HEK293T (cell line): Measurements from ENCODE around the gene FAS.

Experiments
- FOXK2 ChIP-seq: fragments of 450-650 bp; IDR thresholded peaks from 2 replicates; pipeline ENCODE4 v1.6.1; 2016; ENCODE audit warnings: mild to moderate bottlenecking
- FOXM1 ChIP-seq: fragments of 450-650 bp; IDR thresholded peaks from 2 replicates; pipeline ENCODE4 v1.6.1; 2017; ENCODE audit warnings: mild to moderate bottlenecking, borderline replicate concordance
- HDGF ChIP-seq: fragments of 450-650 bp; IDR thresholded peaks from 2 replicates; pipeline ENCODE4 v1.6.1; 2017; ENCODE audit warnings: antibody characterized with exemption, borderline replicate concordance
- LEF1 ChIP-seq: fragments of 450-650 bp; IDR thresholded peaks from 2 replicates; pipeline ENCODE4 v1.6.1; 2017; ENCODE audit warnings: mild to moderate bottlenecking, borderline replicate concordance
- NFRKB ChIP-seq: fragments of 450-650 bp; IDR thresholded peaks from 2 replicates; pipeline ENCODE4 v1.6.1; 2016; ENCODE audit warnings: mild to moderate bottlenecking, moderate library complexity
- SP1 ChIP-seq: fragments of 450-650 bp; IDR thresholded peaks from 2 replicates; pipeline ENCODE4 v1.6.1; 2017
- TARDBP ChIP-seq: fragments of 450-650 bp; IDR thresholded peaks from 2 replicates; pipeline ENCODE4 v1.6.1; 2016

- TF ChIP-seq FOXK2 (no peak), TARDBP (no peak), FOXM1 (no peak), LEF1 (no peak), SP1 (no peak), NFRKB (no peak), HDGF (no peak)
Measured at GRCh38 chr10:88943778-88944177, 46.8 kb upstream of the FAS start.
